Kidney capillary endothelial cell (primary cell): Measurements from ENCODE around the gene FAM13B.
"Not testable (repeated sequence)": the region's sequence is repeated elsewhere in the genome, so short reads cannot be mapped to it uniquely, and the experiment has no call there.

ENCODE experiments used
- DNase-seq: peaks from one replicate; pipeline ENCODE4 v3.0.0-alpha.2; 2018; ENCODE audit warnings: low spot score

FAM13B gene

DNA sequence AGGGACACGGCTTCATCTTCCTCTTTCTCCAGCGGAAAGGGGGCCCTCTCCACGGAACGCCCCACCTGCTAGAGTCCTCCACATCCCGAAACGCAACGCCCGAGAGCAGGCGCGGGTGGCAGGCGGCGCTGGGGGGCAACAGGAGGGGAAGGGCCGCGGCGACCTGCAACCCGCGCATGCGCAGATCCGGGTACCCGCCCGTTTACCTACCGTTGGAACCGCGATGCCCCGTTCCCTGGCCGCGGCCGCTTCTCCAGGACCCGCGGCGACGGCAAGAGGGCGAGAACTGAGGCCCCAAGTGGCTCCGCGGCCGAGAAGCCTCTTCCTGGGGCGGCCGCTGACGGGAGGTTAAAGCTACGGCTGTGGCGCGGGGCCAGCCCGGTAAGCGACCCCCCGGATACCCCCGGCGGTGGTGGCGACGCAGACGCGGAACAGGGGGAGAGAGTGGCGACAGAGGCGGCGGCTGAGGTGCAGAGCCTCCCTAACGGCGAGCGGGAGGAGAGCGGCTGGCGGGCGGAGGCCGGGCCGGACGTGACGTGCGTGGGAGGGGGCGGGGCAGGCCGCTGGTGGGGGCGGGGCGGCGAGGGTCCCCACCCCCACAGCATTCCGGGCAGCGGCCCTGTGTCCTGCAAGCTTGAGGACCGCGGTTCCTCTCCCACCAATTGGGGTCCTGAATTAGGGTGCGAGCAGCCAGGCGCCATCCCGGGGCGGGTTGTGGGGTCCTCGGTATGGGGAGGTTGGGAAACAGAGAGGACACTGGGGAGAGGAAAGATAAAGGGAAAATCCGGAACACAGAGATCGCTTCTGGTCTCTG, at the start of gene FAM13B:
FAM13B (minus strand) TSS at position 508 of the 814 bp plus-strand sequence. CDS start 13,968 bp downstream, outside the sequence.
- DNase-seq: peak; percentile 57

DNA sequence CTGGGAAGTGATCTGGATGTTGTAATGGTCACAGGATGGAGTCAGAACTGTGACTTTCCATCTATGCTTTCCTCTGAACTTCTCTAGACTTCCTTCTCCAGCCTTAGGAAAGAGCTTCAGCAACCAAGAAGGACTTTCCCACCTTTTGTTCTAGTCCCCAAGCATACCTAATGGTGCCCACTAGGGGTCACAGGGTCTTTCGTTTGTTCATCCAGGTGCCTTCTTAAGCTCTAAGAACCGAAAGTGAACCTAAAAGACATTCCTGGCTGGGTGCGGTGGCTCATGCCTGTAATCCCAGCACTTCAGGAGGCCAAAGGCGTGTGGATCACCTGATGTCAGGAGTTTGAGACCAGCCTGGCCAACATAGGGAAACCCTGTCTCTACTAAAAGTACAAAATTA, 49.2 kb upstream of the FAM13B start:
- no peak for DNase-seq

DNA sequence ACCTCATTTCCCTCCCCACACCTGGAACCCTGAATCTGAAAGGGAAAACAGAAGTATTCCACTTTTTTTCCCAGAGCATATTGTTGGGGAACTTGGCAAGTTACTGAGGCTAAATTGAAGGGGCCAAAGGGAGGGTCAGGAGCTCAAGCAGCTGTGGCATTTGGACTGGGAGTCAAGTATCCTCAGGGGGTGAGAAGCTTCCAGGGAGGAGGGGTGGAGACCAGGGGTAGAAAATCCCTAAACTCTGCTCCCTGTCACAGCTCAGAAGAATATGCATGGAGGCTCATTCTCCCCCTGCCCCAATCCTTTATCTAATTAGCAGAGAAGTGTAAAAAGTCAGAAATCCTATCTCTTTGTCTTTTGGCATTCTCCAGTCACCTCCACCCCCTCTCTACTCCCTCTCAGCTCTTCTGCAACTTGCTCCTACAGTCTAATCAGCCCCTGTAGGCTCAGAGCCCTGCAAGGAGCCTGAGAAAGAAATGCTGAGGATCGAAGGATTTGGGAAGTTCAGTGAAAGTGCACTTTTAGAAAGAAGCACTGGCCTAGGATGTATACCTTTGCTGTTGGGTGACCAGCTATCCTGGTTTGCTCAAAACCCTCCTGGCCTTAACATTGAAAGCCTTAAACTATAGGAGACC, 45.2 kb upstream of the FAM13B start:
- DNase-seq: no peak

DNA sequence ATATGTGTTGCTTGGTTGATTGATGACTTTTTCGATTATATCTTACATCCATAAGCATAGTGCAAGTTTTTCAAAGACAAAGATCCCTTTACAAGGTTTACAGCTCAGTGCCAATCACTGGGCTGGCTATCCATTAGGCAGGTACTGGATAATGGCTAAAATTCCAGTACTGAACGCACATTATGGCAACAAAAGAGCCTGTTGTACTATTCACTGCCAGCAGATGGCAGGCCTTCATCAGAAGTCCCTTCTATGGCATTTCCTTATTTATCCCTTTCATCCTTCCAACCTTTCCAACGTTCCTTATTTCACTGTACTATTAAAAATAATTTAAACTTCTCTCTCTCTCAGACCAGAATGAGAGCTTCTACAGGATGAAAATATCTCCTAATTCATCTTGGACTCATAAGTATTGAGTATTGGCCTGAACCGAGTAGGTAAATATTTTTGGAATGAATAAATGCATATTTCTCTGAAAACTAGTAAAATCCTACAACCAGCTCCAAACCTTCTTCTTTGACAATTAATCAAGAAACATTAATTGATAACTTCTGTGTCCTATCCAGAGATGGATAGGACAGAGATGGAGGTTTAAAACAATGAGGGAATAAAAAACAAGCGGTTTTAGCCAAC, 44.3 kb upstream of the FAM13B start:
- peak; percentile 60 for DNase-seq

DNA sequence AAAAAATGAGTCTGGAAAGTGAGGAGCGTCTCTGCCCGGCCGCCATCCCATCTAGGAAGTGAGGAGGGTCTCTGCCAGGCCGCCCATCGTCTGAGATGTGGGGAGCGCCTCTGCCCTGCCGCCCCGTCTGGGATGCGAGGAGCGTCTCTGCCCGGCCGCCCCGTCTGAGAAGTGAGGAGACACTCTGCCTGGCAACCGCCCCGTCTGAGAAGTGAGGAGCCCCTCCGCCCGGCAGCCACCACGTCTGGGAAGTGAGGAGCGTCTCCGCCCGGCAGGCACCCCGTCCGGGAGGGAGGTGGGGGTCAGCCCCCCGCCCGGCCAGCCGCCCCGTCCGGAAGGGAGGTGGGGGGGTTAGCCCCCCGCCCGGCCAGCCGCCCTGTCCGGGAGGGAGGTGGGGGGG, 37.1 kb upstream of the FAM13B start:
- DNase-seq: not testable (repeated sequence)

DNA sequence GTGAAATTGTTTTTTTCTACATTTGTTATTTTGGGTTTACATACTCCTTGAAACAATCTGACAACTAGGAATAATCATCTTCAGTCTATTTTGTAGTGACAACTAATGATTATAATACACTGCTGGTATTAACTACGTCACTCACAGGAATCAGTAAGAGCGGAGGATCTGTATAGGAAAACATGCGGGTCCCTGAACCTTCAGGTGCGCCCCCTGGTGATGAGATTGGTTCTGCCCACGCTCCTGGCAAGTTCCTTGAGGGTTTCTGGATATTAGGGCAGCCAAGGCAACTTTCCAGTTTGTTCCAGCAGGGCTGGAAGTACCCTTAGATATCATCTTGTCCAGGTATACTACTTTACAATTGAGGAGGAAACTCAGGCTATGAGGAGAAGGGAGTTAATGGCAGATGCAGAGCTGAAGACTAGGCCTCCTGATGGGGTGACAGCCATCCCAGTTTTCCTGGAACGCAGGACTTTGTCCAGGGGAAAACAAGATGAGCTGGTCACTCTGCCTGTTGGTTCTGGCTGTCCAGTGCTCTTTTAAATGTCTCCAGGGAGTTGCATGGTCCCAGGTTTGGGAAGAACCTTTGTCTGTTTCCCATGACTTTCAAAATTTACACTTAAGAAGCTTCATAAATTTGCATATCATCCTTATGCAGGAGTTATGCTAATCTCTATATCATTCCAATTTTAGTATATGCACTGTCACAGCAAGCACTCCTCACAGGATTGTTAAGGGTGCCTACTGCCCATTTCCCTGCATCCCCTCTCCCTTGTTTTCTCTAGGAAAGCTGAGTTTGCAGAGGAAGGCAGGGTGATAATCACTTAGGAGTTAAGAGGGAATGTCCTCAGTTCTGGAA, 36.1 kb upstream of the FAM13B start:
- peak; percentile 65 for DNase-seq

DNA sequence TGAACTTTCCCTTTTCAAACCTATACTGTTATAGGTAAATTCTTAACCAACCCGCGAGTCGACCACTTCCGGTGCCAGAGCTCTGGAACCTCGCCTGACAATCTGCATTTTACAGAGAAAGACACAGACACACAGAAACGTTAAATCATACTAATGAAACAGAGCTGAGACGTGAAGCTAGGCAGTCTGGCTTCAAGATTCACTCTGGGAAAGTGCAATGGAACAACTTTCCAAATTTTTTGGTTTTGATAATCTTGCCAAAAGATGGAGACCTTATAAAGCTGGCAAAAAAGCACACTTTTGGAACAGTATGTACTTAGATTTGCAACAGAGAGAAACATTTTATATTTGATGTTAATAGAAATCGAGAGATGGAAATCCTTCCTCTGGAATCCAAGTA, 35.1 kb upstream of the FAM13B start:
- DNase-seq: no peak

DNA sequence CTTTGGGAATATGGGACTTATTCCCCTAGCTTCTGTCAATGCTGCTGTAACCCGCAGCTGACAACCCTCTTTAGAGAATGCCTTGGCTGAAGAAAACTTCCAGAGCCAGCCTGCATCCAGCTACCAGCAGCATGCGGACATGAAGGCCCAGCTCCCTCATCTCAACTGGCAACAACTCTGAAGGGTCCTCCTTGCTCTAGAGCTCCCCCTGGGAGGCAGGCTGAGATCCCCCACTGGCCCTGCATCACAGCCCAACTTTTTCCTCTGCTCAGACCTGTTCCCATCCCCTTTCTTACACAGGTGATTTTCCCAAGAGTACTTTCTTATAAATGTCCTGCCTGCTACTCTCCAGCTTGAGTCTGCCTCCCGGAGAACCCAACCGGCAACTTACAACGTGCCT, 32.2 kb upstream of the FAM13B start:
- DNase-seq: no peak

DNA sequence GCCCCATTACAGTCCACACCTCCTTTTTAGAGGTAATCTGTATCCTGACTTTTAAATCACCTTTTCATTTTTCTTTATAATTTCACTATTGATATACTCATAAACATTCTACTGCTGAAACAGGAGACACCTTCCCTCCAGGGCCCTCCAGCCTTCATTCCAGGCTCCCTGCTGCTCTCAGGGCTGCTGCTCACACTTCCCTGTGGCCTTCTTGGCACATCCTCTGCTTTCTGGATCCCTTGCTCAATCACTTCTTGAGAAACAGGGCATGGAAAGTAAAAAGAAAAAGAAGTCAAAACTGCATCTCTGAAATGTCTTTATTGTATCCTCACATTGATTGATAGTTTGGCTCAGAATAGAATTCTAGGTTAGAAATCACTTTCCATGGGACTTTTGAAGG, 31.6 kb upstream of the FAM13B start:
- no peak for DNase-seq

DNA sequence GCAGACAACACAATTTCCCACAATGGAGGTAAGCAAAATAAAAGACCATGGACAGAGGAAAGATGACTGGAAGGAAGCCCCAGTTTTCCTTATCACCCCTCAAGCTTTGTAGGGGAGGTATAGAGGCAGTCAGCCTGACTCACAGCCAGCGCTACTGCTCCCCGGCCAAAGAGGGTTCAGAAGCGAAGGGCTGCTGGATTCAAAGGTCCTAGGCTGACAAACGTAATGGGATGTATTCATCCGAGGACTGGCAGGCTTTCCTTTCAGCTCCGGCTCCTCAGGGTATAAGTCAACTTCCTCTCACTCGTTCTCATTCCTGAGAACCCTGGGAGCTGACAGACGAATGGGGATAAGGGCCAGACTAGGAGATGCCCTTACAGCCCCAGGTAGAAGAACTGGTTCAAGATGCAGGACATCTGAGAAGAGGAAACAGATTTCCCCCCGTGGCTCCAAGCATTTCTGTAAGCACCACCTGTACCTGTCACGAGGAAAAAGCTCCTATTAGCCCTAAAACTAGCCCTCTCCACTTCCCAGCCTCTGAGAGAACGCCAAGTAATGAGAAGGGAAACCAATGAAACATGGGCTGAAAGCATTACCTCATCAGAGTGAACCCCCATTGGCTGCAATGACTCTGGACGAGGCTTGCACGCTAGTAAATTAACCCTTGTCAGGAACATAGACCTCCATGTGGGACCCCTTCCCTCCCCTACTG, 22.1 kb upstream of the FAM13B start:
- DNase-seq: no peak

DNA sequence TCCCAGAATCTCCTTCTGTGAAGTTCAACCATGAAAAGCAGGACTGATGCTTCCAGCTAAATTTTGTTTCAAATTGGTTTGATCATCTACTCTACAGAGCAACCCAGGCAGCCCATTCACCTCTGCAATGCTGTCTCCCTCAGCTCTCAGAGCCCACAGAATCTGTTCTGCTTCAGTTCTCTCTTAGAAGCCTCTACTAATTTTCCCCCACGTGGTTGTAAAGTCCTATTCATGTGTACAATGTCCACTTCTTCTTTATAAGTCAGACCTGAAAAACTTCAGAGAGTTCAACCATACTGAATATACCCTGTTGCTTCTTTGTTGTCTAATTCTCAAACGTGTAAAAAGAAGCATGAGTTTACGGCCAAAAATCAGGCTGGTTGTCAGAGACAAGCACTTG, 21.3 kb upstream of the FAM13B start:
- no peak for DNase-seq

DNA sequence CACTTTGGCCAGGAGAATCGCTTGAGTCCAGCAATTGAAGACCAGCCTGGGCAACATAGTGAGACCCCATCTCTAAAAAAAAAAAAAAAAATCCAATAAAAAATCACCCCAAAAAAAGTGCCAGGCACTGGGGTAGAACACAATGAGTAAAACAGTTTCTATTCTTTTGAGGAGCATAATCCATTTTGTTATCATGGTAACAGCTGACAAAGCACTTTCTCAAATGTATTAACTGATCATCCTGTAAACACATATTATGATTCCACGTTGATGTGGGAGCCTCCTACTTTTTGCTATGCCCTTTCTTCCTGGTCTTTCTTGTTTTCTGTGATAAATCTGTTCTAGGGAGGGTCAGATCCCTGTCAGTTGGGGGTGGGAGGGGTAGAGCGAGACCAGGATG, 20.7 kb upstream of the FAM13B start:
- no peak for DNase-seq

DNA sequence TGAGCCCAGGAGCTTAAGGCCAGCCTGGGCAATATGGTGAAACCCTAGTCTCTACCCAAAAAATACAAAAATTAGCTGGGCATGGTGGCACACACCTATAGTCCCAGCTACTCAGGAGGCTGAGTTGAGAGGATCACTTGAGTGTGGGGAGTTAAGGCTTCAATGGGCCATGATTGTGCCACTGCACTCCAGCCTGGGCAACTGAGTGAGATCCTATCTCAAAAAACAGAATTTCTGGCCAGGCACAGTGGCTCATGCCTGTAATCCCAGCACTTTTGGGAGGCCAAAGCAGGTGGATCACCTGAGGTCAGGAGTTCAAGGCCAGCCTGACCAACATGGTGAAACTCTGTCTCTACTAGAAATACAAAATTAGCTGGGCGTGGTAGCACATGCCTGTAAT, 19.8 kb upstream of the FAM13B start:
- DNase-seq: not testable (repeated sequence)

DNA sequence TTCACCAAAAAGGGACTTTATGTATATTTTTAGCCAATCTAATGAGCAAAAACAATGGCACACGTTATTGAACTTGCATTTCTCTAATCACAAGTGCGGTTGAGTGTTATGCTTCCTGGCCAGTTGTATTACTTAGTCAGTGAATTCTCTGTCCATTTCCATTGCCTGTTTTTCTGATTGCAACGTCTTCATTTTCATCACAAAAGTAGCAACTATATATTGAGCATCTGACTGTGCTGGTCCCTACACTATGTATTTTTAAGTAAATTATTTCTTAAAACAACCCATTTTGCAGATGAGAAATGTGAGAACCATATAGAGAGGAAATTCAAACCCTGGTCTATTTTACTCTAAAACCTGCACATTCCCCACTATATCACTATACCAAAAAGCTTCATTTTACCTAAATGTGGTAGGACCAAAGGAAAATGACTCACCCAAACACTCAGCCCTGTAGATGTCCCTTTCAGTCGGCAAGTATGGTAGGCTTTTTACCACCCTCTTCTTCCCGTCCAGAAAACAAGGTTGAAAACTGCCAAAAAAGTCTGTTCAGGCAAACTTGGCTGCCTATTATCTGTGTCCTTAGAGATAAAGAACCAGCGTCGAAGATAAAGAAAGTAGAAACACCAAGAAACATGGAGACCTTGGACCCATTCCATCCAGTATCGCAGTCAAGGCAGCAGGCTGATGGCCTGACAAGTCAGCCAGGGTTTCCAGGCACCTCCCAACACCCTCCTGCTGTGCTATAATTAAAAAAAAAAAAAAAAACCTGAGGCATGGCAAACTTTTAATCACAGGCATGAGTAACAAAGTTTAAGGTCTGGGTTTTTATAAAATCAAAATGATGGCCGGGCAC, 18.8 kb upstream of the FAM13B start:
- no peak for DNase-seq

DNA sequence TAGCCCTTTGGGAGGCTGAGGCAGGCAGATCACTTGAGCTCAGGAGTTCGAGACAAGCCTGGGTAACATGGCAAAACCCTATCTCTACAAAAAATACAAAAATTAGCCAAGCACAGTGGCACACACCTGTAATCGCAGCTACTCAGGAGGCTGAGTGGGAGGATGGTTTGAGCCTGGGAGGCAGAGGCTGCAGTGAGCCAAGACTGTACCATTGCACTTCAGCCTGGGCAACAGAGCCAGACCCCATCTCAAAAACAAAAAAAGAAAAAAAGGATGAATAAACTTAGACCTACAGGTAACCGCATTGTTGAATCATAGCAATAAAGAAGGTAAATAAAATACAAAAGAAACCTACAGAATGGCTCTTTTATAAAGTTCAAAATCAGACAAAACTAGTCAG, 12.4 kb upstream of the FAM13B start:
- not testable (repeated sequence) for DNase-seq

DNA sequence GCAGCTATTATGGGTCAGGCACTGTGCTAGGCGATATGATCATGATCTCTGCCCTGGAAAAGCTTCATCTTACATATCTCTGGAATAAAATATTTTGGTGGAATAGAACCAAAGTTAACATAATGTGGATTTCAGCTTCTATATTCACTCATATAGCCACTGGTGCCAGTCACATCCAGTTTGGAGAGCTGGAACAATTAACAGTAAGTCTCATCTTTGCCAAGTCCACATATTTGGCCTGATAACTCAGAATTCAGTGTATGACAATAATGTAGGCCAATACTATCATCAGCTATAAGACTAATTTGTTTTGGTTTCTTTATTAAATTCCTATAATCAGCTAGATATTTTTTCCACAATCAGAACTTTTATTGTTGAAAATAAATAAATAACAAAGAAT, 5.9 kb upstream of the FAM13B start:
- no peak for DNase-seq

DNA sequence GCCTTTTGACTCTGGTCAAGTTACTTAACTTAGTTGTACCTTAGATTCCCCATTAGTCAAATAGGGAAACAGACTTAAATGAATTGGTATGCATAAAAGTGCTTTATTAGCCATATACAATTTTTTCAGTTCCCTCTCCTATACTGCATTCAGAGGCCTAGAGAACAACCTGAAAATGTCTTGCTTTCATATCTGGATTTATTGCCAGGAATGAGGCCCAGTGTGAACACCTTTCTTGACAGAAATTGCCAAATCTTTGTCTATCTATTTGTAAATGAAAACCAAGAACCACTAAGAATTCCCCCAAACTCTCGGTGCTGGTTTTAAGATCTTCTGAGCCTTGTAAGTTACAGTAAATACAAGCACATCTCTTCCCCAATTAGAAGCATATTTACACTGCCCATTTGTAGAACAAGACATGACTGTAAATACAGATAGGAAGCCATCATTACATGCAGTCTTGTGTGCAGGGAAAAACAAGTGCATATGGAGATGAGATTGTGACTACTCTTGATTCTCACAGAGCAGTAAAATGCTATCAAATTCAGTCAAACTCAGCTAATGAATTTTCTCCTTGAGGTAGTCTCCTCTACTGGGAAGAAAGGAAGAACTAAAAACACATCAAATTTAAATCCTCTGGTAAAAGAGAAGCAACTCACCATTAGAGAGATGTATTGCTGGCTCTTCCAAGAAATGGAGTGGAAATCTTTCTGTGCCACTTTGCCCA, 5.2 kb upstream of the FAM13B start:
- no peak for DNase-seq

DNA sequence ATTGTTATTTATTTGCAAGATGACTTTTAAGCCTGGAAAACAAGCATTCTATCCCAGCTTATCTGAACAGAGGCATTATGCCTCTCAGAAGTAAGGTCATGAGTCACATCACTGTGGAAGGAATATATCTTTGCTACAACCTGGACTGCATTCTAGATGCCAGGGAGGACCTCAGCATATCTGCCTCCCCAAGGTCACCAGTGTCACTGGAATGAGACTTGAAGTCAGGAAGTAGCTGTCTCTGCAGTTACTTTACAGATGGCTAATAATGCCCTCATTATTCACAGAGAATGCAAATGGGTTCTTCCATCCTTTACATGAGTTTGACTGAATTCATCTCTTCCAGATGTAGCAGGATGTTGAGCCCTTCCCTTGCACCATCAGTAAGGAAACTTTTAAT, 4.4 kb upstream of the FAM13B start:
- DNase-seq: no peak

DNA sequence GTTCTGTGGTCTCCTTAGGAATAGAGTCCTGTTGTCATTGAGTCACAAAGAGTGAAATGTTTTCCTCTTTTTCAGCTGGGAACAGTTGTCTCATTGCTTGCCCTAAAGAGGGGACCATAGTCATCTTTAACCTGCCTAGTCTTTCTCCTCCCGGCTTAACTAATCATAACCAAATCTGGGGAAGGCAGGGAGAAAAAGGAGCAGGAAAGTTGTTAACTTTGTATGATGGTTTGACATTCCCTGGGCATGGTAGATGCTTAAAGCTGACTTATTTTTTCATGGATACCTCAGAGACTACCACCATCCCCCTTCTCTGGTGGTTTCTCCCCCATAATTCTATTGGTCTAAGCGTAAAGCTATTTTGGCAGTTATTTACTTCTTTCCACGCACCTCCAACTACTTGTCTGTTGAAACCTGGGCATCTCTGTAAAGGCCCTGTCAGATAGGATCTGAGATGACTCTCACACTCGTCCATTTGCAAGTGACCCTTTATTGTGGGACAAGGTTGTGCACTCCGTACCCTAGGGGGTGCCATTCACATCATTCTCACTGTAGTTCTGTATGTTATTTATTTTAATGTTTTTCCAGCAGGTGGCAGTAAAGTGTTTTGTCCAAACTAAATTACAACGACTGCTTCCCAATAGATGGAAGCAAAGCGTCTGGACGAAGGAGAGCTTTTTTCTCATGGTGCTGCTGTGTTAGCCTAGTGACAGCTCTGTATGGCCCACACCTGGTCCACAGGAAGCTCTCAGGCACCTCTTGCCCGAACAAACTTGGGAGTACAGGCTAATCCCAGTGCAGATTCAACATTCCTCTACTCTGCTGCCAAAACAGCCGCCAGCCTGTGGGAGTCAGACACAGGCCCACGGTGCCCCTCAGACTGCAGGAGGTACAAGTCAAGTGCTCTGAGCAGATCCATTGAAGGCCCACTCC, 3.0 kb upstream of the FAM13B start:
- peak; percentile 93 for DNase-seq
